ENCODE measurements around the gene EI24. TPM values are rescaled to one million over a fixed set of nuclear protein-coding genes. Genes with fewer than 3 reads are reported as not detected.
"Not testable (repeated sequence)": the region's sequence is repeated elsewhere in the genome, so short reads cannot be mapped to it uniquely, and the experiment has no call there.

The EI24 gene
- total RNA-seq, 4 donors from 2014 or later: 59.8 to 88.5 (median 76.1) TPM

DNA sequence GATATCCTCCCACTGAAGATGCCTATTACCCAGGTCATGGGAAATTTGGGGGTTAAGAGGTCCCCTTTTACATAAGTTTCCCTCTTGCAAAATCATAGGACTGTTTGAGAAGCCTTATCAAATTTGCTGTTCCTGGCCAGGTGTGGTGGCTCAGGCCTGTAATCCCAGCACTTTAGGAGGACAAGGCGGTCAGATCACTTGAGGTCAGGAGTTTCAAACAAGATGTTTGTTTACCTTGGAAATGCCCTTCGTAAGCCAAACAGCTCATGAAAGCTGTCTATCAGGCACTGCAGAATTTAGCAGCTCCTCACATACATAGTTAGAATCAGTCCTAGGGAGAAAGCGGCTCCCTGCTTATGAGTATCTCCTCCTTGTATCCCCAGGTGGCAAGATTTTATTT, 4.9 kb upstream of the EI24 start:
- Histone ChIP-seq H3K4me3 (no peak overlapping the region), H3K4me1 (peaks cover 0 to 5% (median 0%) of the 10 kb centered on the region in 4 donors), H3K36me3 (no peaks in the 10 kb centered on the region), H3K27me3 (no peaks in the 10 kb centered on the region), H3K9me3 (no peaks in the 10 kb centered on the region), H3K27ac (no peak overlapping the region)
- WGBS, 2 donors: 79 to 82% methylated on average over 3 of the region's 3 CpGs
- TF ChIP-seq, protein P1, sequence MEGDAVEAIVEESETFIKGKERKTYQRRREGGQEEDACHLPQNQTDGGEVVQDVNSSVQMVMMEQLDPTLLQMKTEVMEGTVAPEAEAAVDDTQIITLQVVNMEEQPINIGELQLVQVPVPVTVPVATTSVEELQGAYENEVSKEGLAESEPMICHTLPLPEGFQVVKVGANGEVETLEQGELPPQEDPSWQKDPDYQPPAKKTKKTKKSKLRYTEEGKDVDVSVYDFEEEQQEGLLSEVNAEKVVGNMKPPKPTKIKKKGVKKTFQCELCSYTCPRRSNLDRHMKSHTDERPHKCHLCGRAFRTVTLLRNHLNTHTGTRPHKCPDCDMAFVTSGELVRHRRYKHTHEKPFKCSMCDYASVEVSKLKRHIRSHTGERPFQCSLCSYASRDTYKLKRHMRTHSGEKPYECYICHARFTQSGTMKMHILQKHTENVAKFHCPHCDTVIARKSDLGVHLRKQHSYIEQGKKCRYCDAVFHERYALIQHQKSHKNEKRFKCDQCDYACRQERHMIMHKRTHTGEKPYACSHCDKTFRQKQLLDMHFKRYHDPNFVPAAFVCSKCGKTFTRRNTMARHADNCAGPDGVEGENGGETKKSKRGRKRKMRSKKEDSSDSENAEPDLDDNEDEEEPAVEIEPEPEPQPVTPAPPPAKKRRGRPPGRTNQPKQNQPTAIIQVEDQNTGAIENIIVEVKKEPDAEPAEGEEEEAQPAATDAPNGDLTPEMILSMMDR (IDR thresholded peaks at IDR 0.05): no peak
- TF ChIP-seq POLR2A (IDR thresholded peaks at IDR 0.05): no peak
- no peak for TF ChIP-seq EP300 (IDR thresholded peaks at IDR 0.05)
- DNase-seq (ENCODE audit: low spot score in 2 of 2): no peak

DNA sequence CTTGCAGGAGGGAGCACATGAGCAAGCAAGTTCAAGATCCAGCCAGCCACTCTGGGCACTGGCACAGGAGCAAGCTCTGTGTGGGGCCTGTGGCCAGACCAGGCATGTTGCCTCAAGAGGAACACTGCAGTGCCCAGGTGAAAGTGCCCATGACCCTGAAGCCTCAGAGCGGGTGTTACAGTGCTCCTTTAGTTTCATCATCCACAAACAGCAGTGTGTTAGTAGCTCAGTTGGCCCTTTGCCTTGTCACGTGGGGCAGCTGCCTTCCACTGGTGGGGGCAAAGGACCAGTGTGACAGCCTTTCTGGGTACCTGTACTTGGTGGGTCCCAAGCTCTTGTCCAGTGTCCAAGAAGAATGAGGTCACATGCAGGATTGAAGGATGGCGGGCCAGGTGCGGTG, 3.0 kb upstream of the EI24 start:
- H3K4me3 ChIP-seq: no peak overlapping the region
- H3K36me3 ChIP-seq: no peaks in the 10 kb centered on the region
- TF ChIP-seq EP300 (IDR thresholded peaks at IDR 0.05): no peak
- TF ChIP-seq, protein P1 (IDR thresholded peaks at IDR 0.05): no peak
- TF ChIP-seq POLR2A (IDR thresholded peaks at IDR 0.05): no peak
- no peaks in the 10 kb centered on the region for H3K27me3 ChIP-seq
- 90 to 100% methylated on average over 4 of the region's 4 CpGs for WGBS, 2 donors
- peaks cover 0 to 20% (median 12%) of the 10 kb centered on the region in 4 donors for H3K4me1 ChIP-seq
- DNase-seq (ENCODE audit: low spot score in 2 of 2): no peak
- H3K9me3 ChIP-seq: no peaks in the 10 kb centered on the region
- H3K27ac ChIP-seq: no peak overlapping the region

DNA sequence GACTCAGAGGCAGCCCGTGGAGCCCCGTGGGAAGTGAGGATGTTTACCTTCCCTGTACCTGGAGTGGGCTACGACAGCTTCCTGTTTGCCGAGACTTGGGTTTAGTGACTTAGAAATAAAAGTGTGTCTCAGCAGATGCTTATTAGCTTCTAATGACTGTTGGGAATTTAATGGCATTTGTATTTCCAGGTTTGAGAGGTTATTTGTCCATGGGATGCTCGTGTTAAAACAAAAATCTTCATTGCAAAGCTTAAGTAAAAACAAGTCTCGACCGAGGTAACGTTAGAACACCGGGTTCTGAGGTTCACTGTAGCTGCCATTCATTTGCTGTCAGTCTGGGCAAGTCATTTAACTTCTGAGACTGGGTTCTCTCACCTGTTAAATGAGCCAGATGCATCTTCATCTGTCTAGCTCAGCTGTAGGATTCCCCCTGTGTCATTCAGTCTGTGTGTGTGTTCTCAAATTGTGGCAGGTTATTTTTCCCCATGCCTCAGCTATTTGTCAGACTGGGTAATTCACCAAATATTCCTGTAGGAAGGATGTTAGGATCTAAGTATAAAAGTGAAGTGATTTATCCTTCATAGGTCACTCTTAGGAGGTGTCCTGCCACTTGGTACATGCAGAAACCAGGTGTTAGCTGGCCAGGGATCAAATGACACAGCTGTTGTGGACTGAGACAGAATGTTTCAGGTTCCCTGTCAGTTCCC, 791 bp downstream of the EI24 start:
- no peak for TF ChIP-seq POLR2A (IDR thresholded peaks at IDR 0.05)
- no peak for TF ChIP-seq EP300 (IDR thresholded peaks at IDR 0.05)
- TF ChIP-seq, protein P1 (IDR thresholded peaks at IDR 0.05): no peak
- no peaks in the 10 kb centered on the region for H3K27me3 ChIP-seq
- H3K4me1 ChIP-seq: peaks cover 0 to 30% (median 12%) of the 10 kb centered on the region in 4 donors
- H3K4me3 ChIP-seq: peak overlapping the region; percentile 79 to 100 (median 94)
- DNase-seq (ENCODE audit: low spot score in 2 of 2): no peak
- 2 to 3% methylated on average over 9 of the region's 9 CpGs for WGBS, 2 donors
- peak overlapping the region; percentile 69 to 96 (median 88) for H3K27ac ChIP-seq
- H3K36me3 ChIP-seq: peaks cover 0 to 25% (median 3%) of the 10 kb centered on the region in 3 donors
- no peaks in the 10 kb centered on the region for H3K9me3 ChIP-seq

DNA sequence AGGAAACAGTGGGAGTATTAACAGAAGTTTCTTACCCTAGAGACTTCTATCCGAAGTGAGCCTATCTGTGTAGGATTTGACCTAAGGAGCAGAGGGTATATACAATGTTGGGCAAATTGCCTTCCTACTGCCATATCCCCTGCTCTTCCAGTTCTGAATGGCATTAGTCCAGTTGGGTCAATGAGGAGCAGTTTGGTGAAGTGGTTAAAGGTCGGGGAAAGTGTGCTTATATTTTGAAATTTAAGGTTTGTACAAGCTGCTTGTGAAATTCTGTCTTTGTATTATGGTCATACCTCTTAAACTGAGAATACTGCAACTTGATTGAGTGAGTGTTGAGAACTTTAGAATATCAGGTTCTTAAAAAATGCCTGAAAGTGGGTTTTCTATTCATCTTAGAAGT, 1.7 kb downstream of the EI24 start:
- Histone ChIP-seq H3K4me3 (no peak overlapping the region), H3K36me3 (peaks cover 0 to 34% (median 3%) of the 10 kb centered on the region in 3 donors), H3K27ac (no peak overlapping the region), H3K4me1 (peaks cover 0 to 30% (median 12%) of the 10 kb centered on the region in 4 donors), H3K27me3 (no peaks in the 10 kb centered on the region), H3K9me3 (no peaks in the 10 kb centered on the region)
- DNase-seq (ENCODE audit: low spot score in 2 of 2): no peak
- WGBS, 2 donors: 76 to 78% methylated on average over 2 of the region's 2 CpGs
- no peak for TF ChIP-seq POLR2A (IDR thresholded peaks at IDR 0.05)
- TF ChIP-seq, protein P1 (IDR thresholded peaks at IDR 0.05): no peak
- no peak for TF ChIP-seq EP300 (IDR thresholded peaks at IDR 0.05)

DNA sequence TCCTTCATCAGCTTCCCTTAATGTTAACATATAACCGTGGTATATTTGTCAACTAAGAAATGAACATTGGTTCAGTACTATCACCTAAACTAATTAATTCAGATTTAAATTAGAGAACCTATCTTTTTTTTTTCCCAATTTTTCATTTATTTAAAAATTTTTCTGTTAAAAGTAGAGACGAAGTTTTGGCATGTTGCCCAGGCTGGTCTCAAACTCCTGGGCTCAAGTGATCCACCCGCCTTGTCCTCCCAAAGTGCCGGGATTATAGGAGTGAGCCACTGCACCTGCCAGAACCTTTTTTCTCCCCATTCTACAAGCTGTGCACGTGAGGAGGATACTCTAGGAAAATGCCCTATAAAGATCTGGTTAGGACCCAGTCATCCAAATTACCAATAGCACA, 3.6 kb downstream of the EI24 start:
- Histone ChIP-seq H3K4me1 (peaks cover 0 to 30% (median 12%) of the 10 kb centered on the region in 4 donors), H3K4me3 (no peak overlapping the region), H3K36me3 (peaks cover 1 to 53% (median 8%) of the 10 kb centered on the region in 3 donors), H3K9me3 (no peaks in the 10 kb centered on the region), H3K27me3 (no peaks in the 10 kb centered on the region), H3K27ac (no peak overlapping the region)
- 81 to 85% methylated on average over 5 of the region's 5 CpGs for WGBS, 2 donors
- DNase-seq (ENCODE audit: low spot score in 2 of 2): no peak
- TF ChIP-seq POLR2A (IDR thresholded peaks at IDR 0.05) (no peak), EP300 (IDR thresholded peaks at IDR 0.05) (no peak)
- TF ChIP-seq, protein P1 (IDR thresholded peaks at IDR 0.05): no peak

DNA sequence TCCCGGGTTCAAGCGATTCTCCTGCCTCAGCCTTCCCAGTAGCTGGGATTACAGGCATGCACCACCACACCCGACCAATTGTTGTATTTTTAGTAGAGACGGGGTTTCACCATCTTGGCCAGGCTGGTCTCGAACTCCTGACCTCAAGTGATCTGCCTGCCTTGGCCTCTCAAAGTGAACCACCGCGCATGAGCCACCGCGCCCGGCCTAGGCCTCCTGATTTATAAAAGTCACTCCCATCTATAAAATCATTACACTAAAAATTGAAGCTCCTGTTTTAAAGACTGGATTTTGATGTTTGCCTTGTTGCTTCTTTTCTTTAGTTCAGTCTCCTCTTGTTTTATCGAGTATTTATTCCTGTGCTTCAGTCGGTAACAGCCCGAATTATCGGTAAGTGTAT, 7.9 kb downstream of the EI24 start:
- H3K9me3 ChIP-seq; H3K27me3 ChIP-seq; H3K27ac ChIP-seq; H3K4me1 ChIP-seq; DNase-seq (ENCODE audit: low spot score in 2 of 2); H3K4me3 ChIP-seq: not testable (repeated sequence)
- WGBS, 2 donors: 96 to 97% methylated on average over 14 of the region's 14 CpGs
- H3K36me3 ChIP-seq: peaks cover 3 to 96% (median 25%) of the 10 kb centered on the region in 3 donors

Measured in tibial nerve (tissue), 4 donors.